Activated naive CD4-positive, alpha-beta T cell treated with anti-CD3 and anti-CD28 coated beads for 36 hours (primary cell): ENCODE results near the gene SERPINB13. TPM values are rescaled to one million over a fixed set of nuclear protein-coding genes. Genes with fewer than 3 reads are reported as not detected.
"Not testable (repeated sequence)": the region's sequence is repeated elsewhere in the genome, so short reads cannot be mapped to it uniquely, and the experiment has no call there.

Experiments used
- CTCF ChIA-PET: fragments of 350-600 bp; sonication (Branson Sonifier 250); formaldehyde crosslinking; loops from one replicate; lab custom pipeline; 2021; ENCODE audit warnings: antibody characterized with exemption; lab: Charles Lee
- DNase-seq: peaks from one replicate; pipeline ENCODE4 v3.0.0-alpha.2; 2020
- H3K27ac Mint-ChIP-seq: one replicate; pipeline ENCODE4 v1.8.0; 2021; ENCODE audit warnings: mild to moderate bottlenecking, mixed read lengths
- H3K27me3 Mint-ChIP-seq: one replicate; pipeline ENCODE4 v1.8.0; 2021; ENCODE audit warnings: low read depth, mixed read lengths
- H3K36me3 Mint-ChIP-seq: one replicate; pipeline ENCODE4 v1.8.0; 2021; ENCODE audit warnings: low read depth, mixed read lengths
- H3K4me1 Mint-ChIP-seq: one replicate; pipeline ENCODE4 v1.8.0; 2021; ENCODE audit warnings: low read depth, mixed read lengths
- H3K4me3 Mint-ChIP-seq: one replicate; pipeline ENCODE4 v1.8.0; 2021; ENCODE audit warnings: mild to moderate bottlenecking, moderate library complexity, mixed read lengths
- H3K9me3 Mint-ChIP-seq: one replicate; pipeline ENCODE4 v1.8.0; 2021; ENCODE audit warnings: mixed read lengths
- intact Hi-C: fragments of 100-400 bp; cut with micrococcal nuclease; formaldehyde crosslinking; loops from one replicate; pipeline ENCODE4 v1.15.1; 2023
- total RNA-seq, 2 experiments: library from RNA; stranded (reverse); gene quantifications; one replicate each; pipeline ENCODE4 v1.2.3, GENCODE V29; 2021

Gene SERPINB13
- total RNA-seq, 2 experiments from 2014 or later: not detected

DNA sequence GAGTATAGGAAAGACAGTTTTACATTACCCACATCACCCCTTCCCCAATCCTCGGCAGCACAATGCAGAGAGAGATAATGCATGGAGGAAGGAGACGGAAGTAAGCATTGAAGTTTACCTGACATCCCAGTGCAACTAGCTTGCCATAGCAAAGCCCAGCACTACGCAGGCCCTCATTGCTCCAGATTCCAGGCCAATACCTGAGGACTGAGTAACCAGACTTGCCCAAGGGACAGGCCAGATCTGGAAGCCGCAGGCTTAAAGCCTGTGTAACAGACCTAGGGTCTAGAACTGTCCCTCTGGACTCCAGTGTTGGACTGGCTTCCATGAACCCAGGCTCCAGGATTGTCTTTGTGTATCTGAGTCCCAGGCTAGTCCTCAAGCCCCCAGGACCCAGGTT, 39.3 kb downstream of the SERPINB13 start:
- Mint-ChIP-seq H3K4me3 (no peak overlapping the region), H3K36me3 (no peaks in the 10 kb centered on the region), H3K4me1 (no peaks in the 10 kb centered on the region), H3K27me3 (peaks cover 3% of the 10 kb centered on the region), H3K27ac (no peak overlapping the region), H3K9me3 (peaks cover 24% of the 10 kb centered on the region)
- intact Hi-C loops: no loop called here
- DNase-seq: no peak
- CTCF ChIA-PET: no interaction called here

- CTCF ChIA-PET: no interaction called here
- H3K4me3 Mint-ChIP-seq: no peak overlapping the region
Measured at GRCh38 chr18:63627819-63628218, 40.7 kb downstream of the SERPINB13 start.

GRCh38 chr18:63637703-63638102, 50.6 kb downstream of the SERPINB13 start:
- Mint-ChIP-seq H3K9me3 (no peaks in the 10 kb centered on the region), H3K4me3 (no peak overlapping the region), H3K4me1 (no peaks in the 10 kb centered on the region), H3K27me3 (peaks cover 1% of the 10 kb centered on the region), H3K36me3 (no peaks in the 10 kb centered on the region), H3K27ac (no peak overlapping the region)
- intact Hi-C loops: no loop called here
- DNase-seq: no peak
- CTCF ChIA-PET: no interaction called here

More at GRCh38 chr18:63627819-63628218, 40.7 kb downstream of the SERPINB13 start:
- Mint-ChIP-seq H3K36me3 (no peaks in the 10 kb centered on the region), H3K27me3 (peaks cover under 1% of the 10 kb centered on the region), H3K27ac (no peak overlapping the region), H3K4me1 (no peaks in the 10 kb centered on the region), H3K9me3 (peaks cover 24% of the 10 kb centered on the region)
- no peak for DNase-seq
- intact Hi-C loops: no loop called here

GRCh38 chr18:63641157-63641680, 54.1 kb downstream of the SERPINB13 start:
- H3K27me3 Mint-ChIP-seq, H3K27ac Mint-ChIP-seq, DNase-seq, H3K4me3 Mint-ChIP-seq, H3K9me3 Mint-ChIP-seq, intact Hi-C loops, H3K36me3 Mint-ChIP-seq, H3K4me1 Mint-ChIP-seq: not testable (repeated sequence)
- CTCF ChIA-PET: interaction anchor here (0.6 kb wide), 1 partner anchor 398 kb away, joined by 3 read pairs; no protein-coding TSS in a partner anchor

- H3K36me3 Mint-ChIP-seq, H3K27ac Mint-ChIP-seq, intact Hi-C loops, CTCF ChIA-PET, H3K4me3 Mint-ChIP-seq, DNase-seq, H3K27me3 Mint-ChIP-seq, H3K9me3 Mint-ChIP-seq, H3K4me1 Mint-ChIP-seq: not testable (repeated sequence)
Measured at GRCh38 chr18:63642668-63643356, 55.7 kb downstream of the SERPINB13 start.

DNA sequence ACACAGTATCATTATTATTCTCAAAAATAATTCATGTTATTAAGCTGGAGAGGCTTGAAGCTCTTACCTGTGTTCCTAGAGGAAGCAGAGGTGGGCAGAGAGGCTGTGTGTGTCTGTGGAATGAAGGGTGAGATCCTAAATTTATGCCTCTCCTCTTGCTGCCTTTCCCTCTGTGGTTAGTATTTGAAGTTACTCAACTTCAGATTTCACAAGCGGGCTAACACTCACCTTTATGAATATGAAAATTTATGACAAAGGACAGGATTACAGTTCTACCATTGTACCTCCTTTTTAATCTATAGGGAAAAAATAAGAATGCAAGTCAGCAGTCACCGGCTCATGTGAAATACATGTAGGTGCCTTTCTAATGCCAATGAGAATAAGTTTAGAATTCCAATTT, 57.0 kb downstream of the SERPINB13 start, which contains the start of gene SERPINB4:
Gene SERPINB4 (minus strand): TSS at position 115 of the 400 bp plus-strand sequence. CDS start 679 bp downstream, outside the sequence.
- H3K27me3 Mint-ChIP-seq, intact Hi-C loops, H3K4me3 Mint-ChIP-seq, CTCF ChIA-PET, H3K9me3 Mint-ChIP-seq, H3K4me1 Mint-ChIP-seq, H3K36me3 Mint-ChIP-seq, DNase-seq, H3K27ac Mint-ChIP-seq: not testable (repeated sequence)

- H3K4me1 Mint-ChIP-seq, H3K27me3 Mint-ChIP-seq, H3K36me3 Mint-ChIP-seq, intact Hi-C loops, H3K9me3 Mint-ChIP-seq, H3K27ac Mint-ChIP-seq, DNase-seq, CTCF ChIA-PET, H3K4me3 Mint-ChIP-seq: not testable (repeated sequence)
Measured at GRCh38 chr18:63644694-63645093, 57.6 kb downstream of the SERPINB13 start.

DNA sequence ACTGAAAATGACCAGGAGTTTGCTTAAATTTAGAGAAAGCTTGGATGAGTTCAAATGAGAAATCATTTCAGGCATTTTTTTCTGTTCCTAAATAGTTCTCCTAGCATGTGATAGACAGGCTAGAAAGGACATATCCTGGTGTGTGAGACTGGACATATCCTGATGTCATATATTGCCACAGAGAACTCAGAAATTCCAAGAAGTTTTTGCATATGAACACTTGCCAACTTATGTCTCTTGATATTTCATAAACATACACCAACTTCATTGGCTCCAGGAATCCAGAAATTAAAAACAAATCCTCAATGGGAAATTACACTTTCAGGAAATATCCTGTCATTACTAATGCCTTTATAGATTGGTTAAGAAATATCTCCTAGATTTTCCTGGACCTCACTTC, 59.8 kb downstream of the SERPINB13 start:
- Mint-ChIP-seq H3K36me3 (no peaks in the 10 kb centered on the region), H3K4me1 (no peaks in the 10 kb centered on the region), H3K27me3 (peaks cover 4% of the 10 kb centered on the region), H3K9me3 (no peaks in the 10 kb centered on the region), H3K4me3 (no peak overlapping the region), H3K27ac (no peak overlapping the region)
- CTCF ChIA-PET: no interaction called here
- no peak for DNase-seq
- intact Hi-C loops: no loop called here

GRCh38 chr18:63648241-63648640, 61.1 kb downstream of the SERPINB13 start:
- H3K36me3 Mint-ChIP-seq: no peaks in the 10 kb centered on the region
- no peak overlapping the region for H3K4me3 Mint-ChIP-seq
- CTCF ChIA-PET: interaction anchor here (0.6 kb wide), 1 partner anchor 1688 kb away, joined by 3 read pairs; no protein-coding TSS in a partner anchor
- DNase-seq: no peak
- no peaks in the 10 kb centered on the region for H3K9me3 Mint-ChIP-seq
- no peak overlapping the region for H3K27ac Mint-ChIP-seq
- intact Hi-C loops: no loop called here
- H3K27me3 Mint-ChIP-seq: peaks cover 4% of the 10 kb centered on the region
- H3K4me1 Mint-ChIP-seq: no peaks in the 10 kb centered on the region

Other genes starting within 250 kb of the SERPINB13 start
- 10 to 100 TPM; 75.2 to 81.5 TPM for gene KDSR, start 220.1 kb upstream of the SERPINB13 start, total RNA-seq
- gene VPS4B, start 164.9 kb upstream of the SERPINB13 start, total RNA-seq: 10 to 100 TPM; 28.7 to 30.1 TPM
- not detected for gene SERPINB5, start 110.4 kb upstream of the SERPINB13 start, total RNA-seq
- gene SERPINB12, start 45.0 kb upstream of the SERPINB13 start, total RNA-seq: not detected
- gene SERPINB4, start 56.9 kb downstream of the SERPINB13 start, total RNA-seq: not detected
- gene SERPINB3, start 74.5 kb downstream of the SERPINB13 start, total RNA-seq: not detected
- gene SERPINB11, start 115.6 kb downstream of the SERPINB13 start, total RNA-seq: not detected
- gene SERPINB7, start 188.1 kb downstream of the SERPINB13 start, total RNA-seq: not detected